ENCODE data around the gene THRA. TPM values are rescaled to one million over a fixed set of nuclear protein-coding genes. Genes with fewer than 3 reads are reported as not detected.

The THRA gene
- total and polyA plus RNA-seq, 2 donors (not counting 3 experiments of a cell fraction or from before 2014, with no cell fraction given): 17.4 to 29.6 TPM

- TF ChIP-seq CTCF (IDR thresholded peaks at IDR 0.05; ENCODE audit: extremely low read depth in 1 of 2, insufficient read depth in 1 of 2, low read depth in 1 of 2, low read length in 2 of 2): no peak
- TF ChIP-seq POLR2A (IDR thresholded peaks at IDR 0.05; ENCODE audit: low read depth, low read length): no peak
- peak; percentile 43 for TF ChIP-seq GATA2 (IDR thresholded peaks at IDR 0.05; ENCODE audit: insufficient read depth, insufficient read length, low read depth, low read length)
- TF ChIP-seq MYC (IDR thresholded peaks at IDR 0.05; ENCODE audit: low read depth, low read length): no peak
- TF ChIP-seq POLR2AphosphoS5 (IDR thresholded peaks at IDR 0.05; ENCODE audit: insufficient read depth, low read depth, low read length): peak; percentile 60
- peak overlapping the region; percentile 10 for H3K9ac ChIP-seq (replicated peaks; ENCODE audit: extremely low read depth, insufficient read depth, low read length)
- peak; percentile 71 for DNase-seq (ENCODE audit: low read depth, low spot score)
Observed at GRCh38 chr17:40025991-40026815, 36.6 kb upstream of the THRA start.

More at GRCh38 chr17:40025991-40026815, 36.6 kb upstream of the THRA start:
- Histone ChIP-seq H3K27ac (ENCODE audit: insufficient read depth, low read depth, low read length) (peak overlapping the region; percentile 99), H3K9me3 (replicated peaks; ENCODE audit: control insufficient read depth, insufficient read depth, low read length) (no peaks in the 10 kb centered on the region), H3K4me1 (ENCODE audit: control insufficient read depth, extremely low read depth, insufficient read depth, low read length) (peaks cover 55% of the 10 kb centered on the region), H4K20me1 (replicated peaks; ENCODE audit: control insufficient read depth, extremely low read depth, insufficient read depth, low read length) (no peaks in the 10 kb centered on the region), H3K4me3 (replicated peaks in 1 of 3; ENCODE audit: insufficient read depth in 1 of 3, low read depth in 1 of 3, low read length in 3 of 3) (no peak overlapping the region), H3K9me1 (replicated peaks; ENCODE audit: control insufficient read depth, extremely low read depth, insufficient read depth, low read length) (no peaks in the 10 kb centered on the region), H3K36me3 (ENCODE audit: control insufficient read depth in 2 of 2, extremely low read depth in 1 of 2, insufficient read depth in 2 of 2, low read length in 2 of 2) (peaks cover 5 to 32% of the 10 kb centered on the region in 2 experiments), H3K27me3 (ENCODE audit: control insufficient read depth in 2 of 2, insufficient read depth in 2 of 2, low read length in 2 of 2) (no peaks in the 10 kb centered on the region), H3K79me2 (ENCODE audit: control insufficient read depth, insufficient read depth, low read length) (no peaks in the 10 kb centered on the region), H2AFZ (ENCODE audit: low read depth, low read length) (no peak overlapping the region), H3K4me2 (ENCODE audit: insufficient read depth, low read length) (no peak overlapping the region)
- intact Hi-C loops (cut with micrococcal nuclease): loop anchor here (2.0 kb wide), 1 partner anchor 45 kb away; the partner anchor contains the start of gene PSMD3
- ChIA-PET CTCF (interaction anchor here (0.8 to 5.5 kb wide), 13 partner anchors 9 to 165 kb away, joined by 3 to 246 read pairs (median 5); partner anchors contain the start of gene CSF3), POLR2A (interaction anchor here (1.5 kb wide), 1 partner anchor 11 kb away, joined by 5 read pairs; the partner anchor contains the start of gene CSF3)
- FAIRE-seq: peak; percentile 86
- dilution Hi-C loops (cut with MboI; ENCODE audit: extremely low pct_ligation_motif_present, low sequenced_read_pairs): no loop called here
- BruUV-seq (replicated peaks): no TSS peak

Measured in endothelial cell of umbilical vein (primary cell).